Measurements from ENCODE around the gene ABLIM1.

The ABLIM1 gene

GRCh38 chr10:114604357-114605130 lies 53.5 kb downstream of the ABLIM1 start:
- H3K27me3 Mint-ChIP-seq: no peaks in the 10 kb centered on the region
- no peak overlapping the region for H3K4me3 Mint-ChIP-seq
- H3K9me3 Mint-ChIP-seq (ENCODE audit: low read depth): no peaks in the 10 kb centered on the region
- H3K4me1 Mint-ChIP-seq (ENCODE audit: low read depth): peaks cover 2% of the 10 kb centered on the region
- no peak overlapping the region for H3K27ac Mint-ChIP-seq
- H3K36me3 Mint-ChIP-seq: no peaks in the 10 kb centered on the region

DNA sequence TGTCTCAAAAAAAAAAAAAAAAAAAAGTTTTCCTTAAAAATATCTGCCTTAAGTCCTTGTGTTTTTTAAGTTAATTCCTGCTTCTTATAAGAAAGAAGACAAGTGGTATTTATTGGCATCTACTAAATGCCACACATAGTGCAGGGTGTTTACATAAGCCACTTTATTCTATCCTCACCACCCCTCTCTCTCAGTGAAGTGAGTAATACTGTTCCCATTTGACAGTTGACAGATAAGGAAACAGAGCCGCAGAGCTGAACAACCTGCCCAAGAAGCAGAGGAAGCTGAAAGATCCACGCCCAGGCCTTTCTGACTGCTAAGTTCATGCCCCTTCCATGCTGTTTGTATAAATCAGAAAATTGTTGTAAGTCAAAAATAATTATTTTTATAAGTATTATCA lies 54.1 kb downstream of the ABLIM1 start:
- no peak overlapping the region for H3K27ac Mint-ChIP-seq
- H3K9me3 Mint-ChIP-seq (ENCODE audit: low read depth): no peaks in the 10 kb centered on the region
- H3K4me3 Mint-ChIP-seq: no peak overlapping the region
- no peaks in the 10 kb centered on the region for H3K36me3 Mint-ChIP-seq
- peaks cover 2% of the 10 kb centered on the region for H3K4me1 Mint-ChIP-seq (ENCODE audit: low read depth)
- no peaks in the 10 kb centered on the region for H3K27me3 Mint-ChIP-seq

DNA sequence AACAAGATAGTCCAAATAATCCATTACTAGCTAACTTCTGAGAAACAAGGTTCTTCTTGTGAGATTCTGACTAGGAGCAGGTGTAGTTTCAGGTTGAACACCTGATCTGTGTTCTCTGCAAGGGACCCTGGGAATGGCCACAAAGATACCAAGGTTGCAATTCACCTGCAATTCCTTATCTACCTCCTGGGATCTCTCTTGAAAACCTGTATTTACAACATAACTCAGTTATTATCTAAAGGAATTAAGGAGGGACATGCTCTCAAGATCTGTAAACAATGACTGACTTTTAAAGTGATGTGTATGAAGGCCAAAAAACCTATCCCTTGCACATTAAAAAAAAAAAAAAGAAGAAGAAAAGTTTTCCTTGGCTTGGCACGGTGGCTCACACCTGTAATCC lies 54.8 kb downstream of the ABLIM1 start:
- H3K9me3 Mint-ChIP-seq (ENCODE audit: low read depth): no peaks in the 10 kb centered on the region
- H3K27me3 Mint-ChIP-seq: no peaks in the 10 kb centered on the region
- H3K4me1 Mint-ChIP-seq (ENCODE audit: low read depth): peaks cover 2% of the 10 kb centered on the region
- no peak overlapping the region for H3K27ac Mint-ChIP-seq
- H3K36me3 Mint-ChIP-seq: no peaks in the 10 kb centered on the region
- no peak overlapping the region for H3K4me3 Mint-ChIP-seq

GRCh38 chr10:114600057-114600456 lies 58.0 kb downstream of the ABLIM1 start:
- Mint-ChIP-seq H3K27me3 (peaks cover 5% of the 10 kb centered on the region), H3K27ac (no peak overlapping the region), H3K4me1 (ENCODE audit: low read depth) (peaks cover 2% of the 10 kb centered on the region), H3K4me3 (no peak overlapping the region), H3K9me3 (ENCODE audit: low read depth) (no peaks in the 10 kb centered on the region), H3K36me3 (peaks cover 2% of the 10 kb centered on the region)

GRCh38 chr10:114596793-114597192 lies 61.3 kb downstream of the ABLIM1 start:
- no peak overlapping the region for H3K27ac Mint-ChIP-seq
- peaks cover 8% of the 10 kb centered on the region for H3K36me3 Mint-ChIP-seq
- H3K4me1 Mint-ChIP-seq (ENCODE audit: low read depth): peaks cover 2% of the 10 kb centered on the region
- peaks cover 12% of the 10 kb centered on the region for H3K9me3 Mint-ChIP-seq (ENCODE audit: low read depth)
- no peak overlapping the region for H3K4me3 Mint-ChIP-seq
- peaks cover 5% of the 10 kb centered on the region for H3K27me3 Mint-ChIP-seq

GRCh38 chr10:114593816-114594468 lies 64.1 kb downstream of the ABLIM1 start:
- Mint-ChIP-seq H3K36me3 (peaks cover 8% of the 10 kb centered on the region), H3K27me3 (peaks cover 5% of the 10 kb centered on the region), H3K4me3 (no peak overlapping the region), H3K27ac (no peak overlapping the region), H3K9me3 (ENCODE audit: low read depth) (peaks cover 12% of the 10 kb centered on the region), H3K4me1 (ENCODE audit: low read depth) (no peaks in the 10 kb centered on the region)

DNA sequence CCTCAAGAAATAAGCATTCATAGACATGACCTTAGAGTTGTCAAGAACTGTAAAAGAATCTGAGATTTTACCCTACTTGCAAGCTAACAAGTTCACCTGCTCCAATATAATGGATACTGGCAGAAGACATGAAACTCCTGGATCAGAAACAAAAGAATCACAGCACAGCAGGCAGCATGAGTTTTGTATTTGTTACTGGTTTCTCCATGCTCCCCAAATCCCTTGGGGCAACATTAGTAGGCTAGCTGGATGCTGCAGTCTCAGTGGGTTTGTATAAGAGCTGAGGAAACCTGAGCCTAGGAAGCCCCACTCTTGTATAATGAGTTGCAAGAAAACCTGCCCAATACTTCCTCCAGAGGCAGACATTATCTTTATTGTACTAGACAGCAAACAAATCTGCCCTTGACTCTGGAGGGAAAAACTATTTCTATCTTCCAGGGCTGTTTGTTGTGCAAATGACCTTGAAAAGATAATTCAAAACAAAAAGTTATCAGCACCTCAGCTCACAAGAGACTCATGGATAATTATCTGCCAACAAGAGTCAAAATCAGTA lies 64.8 kb downstream of the ABLIM1 start:
- Mint-ChIP-seq H3K4me1 (ENCODE audit: low read depth) (no peaks in the 10 kb centered on the region), H3K27me3 (peaks cover 5% of the 10 kb centered on the region), H3K9me3 (ENCODE audit: low read depth) (peaks cover 12% of the 10 kb centered on the region), H3K4me3 (no peak overlapping the region), H3K27ac (no peak overlapping the region), H3K36me3 (peaks cover 8% of the 10 kb centered on the region)

GRCh38 chr10:114590993-114591392 lies 67.1 kb downstream of the ABLIM1 start:
- Mint-ChIP-seq H3K4me1 (ENCODE audit: low read depth) (no peaks in the 10 kb centered on the region), H3K27ac (no peak overlapping the region), H3K27me3 (no peaks in the 10 kb centered on the region), H3K4me3 (no peak overlapping the region), H3K9me3 (ENCODE audit: low read depth) (peaks cover 12% of the 10 kb centered on the region), H3K36me3 (peaks cover 6% of the 10 kb centered on the region)

- Mint-ChIP-seq H3K4me1 (ENCODE audit: low read depth) (no peaks in the 10 kb centered on the region), H3K27me3 (no peaks in the 10 kb centered on the region), H3K36me3 (no peaks in the 10 kb centered on the region), H3K4me3 (no peak overlapping the region), H3K9me3 (ENCODE audit: low read depth) (no peaks in the 10 kb centered on the region), H3K27ac (no peak overlapping the region)
Measured at GRCh38 chr10:114584419-114584818, 73.7 kb downstream of the ABLIM1 start.

DNA sequence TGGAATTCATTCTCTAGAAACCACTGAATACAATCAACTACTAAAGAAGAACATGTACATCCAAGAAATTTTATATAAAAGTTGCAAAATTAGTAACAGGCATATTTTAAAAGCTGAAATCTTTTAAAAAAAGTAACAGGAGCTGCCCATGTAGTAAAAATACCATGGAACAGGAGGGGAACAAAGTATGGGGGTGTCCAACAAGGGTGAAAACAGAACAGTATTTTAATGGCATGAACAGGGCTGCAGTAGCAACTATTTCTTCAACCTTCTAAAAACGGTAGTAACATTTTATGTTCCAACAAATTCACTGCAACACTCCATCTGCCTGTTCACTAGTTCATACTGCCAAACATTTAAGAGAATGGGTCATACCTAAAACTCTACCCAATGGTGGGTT lies 77.0 kb downstream of the ABLIM1 start:
- no peak overlapping the region for H3K27ac Mint-ChIP-seq
- H3K27me3 Mint-ChIP-seq: peaks cover 1% of the 10 kb centered on the region
- no peaks in the 10 kb centered on the region for H3K36me3 Mint-ChIP-seq
- H3K9me3 Mint-ChIP-seq (ENCODE audit: low read depth): no peaks in the 10 kb centered on the region
- H3K4me1 Mint-ChIP-seq (ENCODE audit: low read depth): no peaks in the 10 kb centered on the region
- H3K4me3 Mint-ChIP-seq: no peak overlapping the region

- no peak overlapping the region for H3K4me3 Mint-ChIP-seq
- H3K36me3 Mint-ChIP-seq: no peaks in the 10 kb centered on the region
- H3K27me3 Mint-ChIP-seq: peaks cover 1% of the 10 kb centered on the region
- no peak overlapping the region for H3K27ac Mint-ChIP-seq
- no peaks in the 10 kb centered on the region for H3K9me3 Mint-ChIP-seq (ENCODE audit: low read depth)
- no peaks in the 10 kb centered on the region for H3K4me1 Mint-ChIP-seq (ENCODE audit: low read depth)
Measured at GRCh38 chr10:114577133-114577532, 80.9 kb downstream of the ABLIM1 start.

DNA sequence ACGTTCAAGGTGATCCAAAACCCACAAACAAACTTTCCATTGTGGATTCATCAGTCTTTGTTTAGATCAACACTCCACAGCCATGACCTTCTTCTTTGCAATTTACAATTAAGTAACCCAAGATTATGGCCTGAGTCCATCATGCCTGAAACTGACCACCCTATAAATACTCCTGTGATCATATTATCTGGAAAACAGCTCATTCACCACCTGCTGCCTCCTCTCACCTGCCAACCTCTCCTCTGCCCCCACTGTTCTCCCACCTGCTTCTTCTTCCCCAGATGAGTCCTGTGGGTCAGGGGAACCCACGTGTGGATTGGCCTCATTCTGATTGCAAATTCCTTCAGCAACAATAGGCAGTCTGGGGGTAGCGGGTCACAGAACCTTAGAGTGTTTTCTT lies 81.4 kb downstream of the ABLIM1 start:
- Mint-ChIP-seq H3K4me1 (ENCODE audit: low read depth) (no peaks in the 10 kb centered on the region), H3K36me3 (no peaks in the 10 kb centered on the region), H3K4me3 (no peak overlapping the region), H3K27me3 (peaks cover 1% of the 10 kb centered on the region), H3K9me3 (ENCODE audit: low read depth) (no peaks in the 10 kb centered on the region), H3K27ac (no peak overlapping the region)

DNA sequence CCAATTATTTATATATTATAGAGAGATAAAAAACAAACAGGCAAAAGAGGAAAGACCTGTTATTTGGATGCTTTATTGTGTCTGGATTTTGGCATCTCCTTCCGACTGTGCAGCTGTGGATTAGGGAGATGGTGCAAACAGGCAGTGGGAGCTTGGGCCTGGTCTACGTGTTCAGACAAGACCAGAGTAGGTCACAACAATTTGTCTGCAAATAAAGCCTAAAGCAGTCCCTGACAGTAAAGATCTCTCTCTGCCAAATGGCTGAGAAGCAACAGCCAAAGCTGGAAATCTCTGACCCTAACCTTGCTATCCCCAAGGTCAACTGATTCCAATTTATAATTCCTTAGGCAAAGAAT lies 82.0 kb downstream of the ABLIM1 start:
- Mint-ChIP-seq H3K27ac (no peak overlapping the region), H3K9me3 (ENCODE audit: low read depth) (no peaks in the 10 kb centered on the region), H3K27me3 (peaks cover 1% of the 10 kb centered on the region), H3K4me3 (no peak overlapping the region), H3K4me1 (ENCODE audit: low read depth) (no peaks in the 10 kb centered on the region), H3K36me3 (no peaks in the 10 kb centered on the region)

DNA sequence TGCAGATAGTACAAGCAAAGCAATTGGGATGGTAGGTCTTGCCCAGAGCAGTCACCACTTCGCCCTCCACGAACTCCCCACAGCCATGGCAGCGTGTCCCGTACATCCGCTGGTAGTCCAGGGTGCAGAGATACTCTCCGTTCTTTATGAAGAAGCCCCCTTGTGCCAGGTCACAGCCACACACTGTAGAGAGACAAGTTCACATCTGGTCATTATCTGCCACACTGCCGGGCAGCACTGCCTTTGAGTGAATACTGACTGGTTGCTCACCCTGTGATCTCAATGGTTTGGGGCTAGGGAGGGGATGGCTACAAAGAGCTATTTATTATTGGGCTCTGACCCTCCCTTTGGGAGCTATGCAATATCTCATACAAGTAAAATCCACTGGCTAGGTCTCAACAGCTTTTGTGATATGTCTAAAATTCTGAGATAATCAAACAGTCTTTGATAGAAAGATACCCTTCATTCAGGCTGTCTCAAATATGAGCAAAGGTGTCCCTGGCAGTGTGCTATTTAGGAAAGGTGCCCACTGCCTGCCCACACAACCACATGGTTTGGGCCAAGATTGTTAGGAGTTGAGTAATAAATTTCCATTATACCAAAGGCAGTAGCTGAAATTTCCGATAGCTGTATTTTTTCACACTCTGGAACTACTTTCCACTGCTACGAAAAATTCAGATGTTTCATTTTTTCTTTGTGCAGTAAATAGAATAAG lies 82.5 kb downstream of the ABLIM1 start:
- H3K4me3 Mint-ChIP-seq: no peak overlapping the region
- peaks cover 1% of the 10 kb centered on the region for H3K27me3 Mint-ChIP-seq
- H3K9me3 Mint-ChIP-seq (ENCODE audit: low read depth): no peaks in the 10 kb centered on the region
- no peaks in the 10 kb centered on the region for H3K36me3 Mint-ChIP-seq
- H3K27ac Mint-ChIP-seq: no peak overlapping the region
- no peaks in the 10 kb centered on the region for H3K4me1 Mint-ChIP-seq (ENCODE audit: low read depth)

DNA sequence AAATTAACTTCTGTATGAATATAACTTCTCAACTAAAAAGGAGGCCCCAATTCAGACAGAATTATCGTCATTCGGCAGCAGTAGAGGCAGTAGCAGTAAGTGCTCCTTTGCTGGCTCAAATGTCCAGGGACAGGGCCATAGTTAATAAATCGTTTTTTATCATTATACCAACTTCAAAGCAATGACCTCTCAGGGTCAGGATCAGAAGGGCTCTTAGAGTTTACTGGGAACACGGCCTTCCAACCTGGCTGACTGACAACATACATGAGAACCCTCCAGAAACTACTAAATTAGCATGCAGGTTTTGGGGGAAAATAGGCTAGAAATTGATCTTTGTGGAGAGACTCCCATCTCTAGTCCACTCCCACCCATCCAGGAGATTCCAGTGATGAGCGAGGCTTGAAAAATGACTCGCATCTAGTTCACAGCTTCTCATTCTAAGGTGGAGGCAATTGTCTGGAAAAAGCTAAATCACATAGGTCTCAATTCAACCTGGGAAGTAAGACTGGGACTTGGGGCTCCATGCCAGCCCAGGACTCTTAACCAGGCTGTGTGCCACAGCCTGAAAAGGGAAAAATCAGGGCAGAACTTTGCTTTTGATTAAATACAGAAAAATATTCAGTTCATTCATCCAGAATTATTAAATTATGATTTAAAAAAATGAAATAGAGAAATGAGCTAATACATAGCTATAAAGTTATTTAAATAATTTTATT lies 84.6 kb downstream of the ABLIM1 start:
- H3K27me3 Mint-ChIP-seq: peaks cover 1% of the 10 kb centered on the region

More for the DNA sequence above, 84.6 kb downstream of the ABLIM1 start:
- Mint-ChIP-seq H3K4me1 (ENCODE audit: low read depth) (no peaks in the 10 kb centered on the region), H3K27ac (no peak overlapping the region), H3K9me3 (ENCODE audit: low read depth) (no peaks in the 10 kb centered on the region), H3K36me3 (no peaks in the 10 kb centered on the region), H3K4me3 (no peak overlapping the region)

Data from activated naive CD8-positive, alpha-beta T cell (primary cell).